ENCODE results near the gene UGCG.
"Not testable (repeated sequence)": the region's sequence is repeated elsewhere in the genome, so short reads cannot be mapped to it uniquely, and the experiment has no call there.

Gene UGCG

DNA sequence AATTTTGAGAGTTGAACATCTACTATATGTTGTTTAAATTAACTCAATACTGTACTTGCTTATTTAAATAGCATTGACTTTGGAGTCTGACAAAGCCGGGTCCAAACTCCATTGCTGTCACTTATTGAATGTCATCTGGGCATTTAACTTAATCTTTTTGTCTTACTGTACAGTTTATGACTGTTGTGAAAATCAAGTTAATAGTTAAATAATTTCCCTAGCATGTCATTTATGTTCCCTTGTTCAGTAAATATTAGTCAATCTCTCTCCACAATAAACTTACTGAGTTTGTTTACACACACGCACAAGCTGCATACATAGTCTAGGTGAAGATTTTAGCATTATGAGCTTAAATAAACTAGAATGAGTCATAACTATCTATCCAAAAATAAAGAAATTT, 6.3 kb upstream of the UGCG start:
- no peak overlapping the region for H3K4me3 ChIP-seq (ENCODE audit: low read length in 2 of 2)
- H3K9ac ChIP-seq (ENCODE audit: low read length in 2 of 2) = no peak overlapping the region
- H3K9me3 ChIP-seq (ENCODE audit: control insufficient read depth in 2 of 2, low read length in 2 of 2) = no peaks in the 10 kb centered on the region
- H3K36me3 ChIP-seq (ENCODE audit: control insufficient read depth in 2 of 2, insufficient read depth in 2 of 2, low read length in 2 of 2) = no peaks in the 10 kb centered on the region
- no peaks in the 10 kb centered on the region for H3K27me3 ChIP-seq (ENCODE audit: control insufficient read depth in 1 of 2, insufficient read depth in 2 of 2, low read length in 2 of 2)
- H3K27ac ChIP-seq (ENCODE audit: low read length) = no peak overlapping the region
- H3K4me1 ChIP-seq (ENCODE audit: control insufficient read depth, insufficient read depth, low read length) = no peaks in the 10 kb centered on the region

DNA sequence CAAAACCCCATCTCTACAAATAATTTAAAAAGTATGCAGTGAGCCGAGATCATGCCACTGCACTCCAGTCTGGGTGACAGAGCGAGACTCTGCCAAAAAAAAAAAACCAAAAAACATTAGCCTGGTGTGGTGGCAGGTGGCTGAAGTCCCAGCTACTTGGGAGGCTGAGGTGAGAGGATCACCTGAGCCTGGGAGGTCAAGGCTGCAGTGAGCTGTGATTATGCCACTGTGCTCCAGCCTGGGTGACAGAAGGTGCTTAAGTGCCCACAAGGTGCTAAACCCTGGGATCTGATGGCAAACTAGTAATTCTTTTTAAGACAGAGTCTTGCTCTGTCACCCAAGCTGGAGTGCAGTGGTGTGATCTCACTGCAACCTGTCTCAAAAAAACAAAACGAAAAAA, 5.7 kb upstream of the UGCG start:
- H3K36me3 ChIP-seq (ENCODE audit: control insufficient read depth in 2 of 2, insufficient read depth in 2 of 2, low read length in 2 of 2); H3K27me3 ChIP-seq (ENCODE audit: control insufficient read depth in 1 of 2, insufficient read depth in 2 of 2, low read length in 2 of 2); H3K4me3 ChIP-seq (ENCODE audit: low read length in 2 of 2); H3K9me3 ChIP-seq (ENCODE audit: control insufficient read depth in 2 of 2, low read length in 2 of 2); H3K9ac ChIP-seq (ENCODE audit: low read length in 2 of 2); H3K27ac ChIP-seq (ENCODE audit: low read length); H3K4me1 ChIP-seq (ENCODE audit: control insufficient read depth, insufficient read depth, low read length): not testable (repeated sequence)

- H3K36me3 ChIP-seq (ENCODE audit: control insufficient read depth in 2 of 2, insufficient read depth in 2 of 2, low read length in 2 of 2) = no peaks in the 10 kb centered on the region
- H3K4me3 ChIP-seq (ENCODE audit: low read length in 2 of 2) = no peak overlapping the region
- no peak overlapping the region for H3K27ac ChIP-seq (ENCODE audit: low read length)
Observed at GRCh38 chr9:111891910-111892499, 4.6 kb upstream of the UGCG start.

GRCh38 chr9:111896942-111897600, 457 bp downstream of the UGCG start:
- peak overlapping the region; percentile 81 for H3K27ac ChIP-seq (ENCODE audit: low read length)
- no peaks in the 10 kb centered on the region for H3K36me3 ChIP-seq (ENCODE audit: control insufficient read depth in 2 of 2, insufficient read depth in 2 of 2, low read length in 2 of 2)
- H3K9me3 ChIP-seq (ENCODE audit: control insufficient read depth in 2 of 2, low read length in 2 of 2) = no peaks in the 10 kb centered on the region
- H3K9ac ChIP-seq (ENCODE audit: low read length in 2 of 2) = peak overlapping the region; percentile 86 to 92
- no peaks in the 10 kb centered on the region for H3K27me3 ChIP-seq (ENCODE audit: control insufficient read depth in 1 of 2, insufficient read depth in 2 of 2, low read length in 2 of 2)
- H3K4me3 ChIP-seq (ENCODE audit: low read length in 2 of 2) = peak overlapping the region; percentile 91 to 93
- peaks cover 14% of the 10 kb centered on the region for H3K4me1 ChIP-seq (ENCODE audit: control insufficient read depth, insufficient read depth, low read length)

More at GRCh38 chr9:111891910-111892499, 4.6 kb upstream of the UGCG start:
- H3K9me3 ChIP-seq (ENCODE audit: control insufficient read depth in 2 of 2, low read length in 2 of 2) = no peaks in the 10 kb centered on the region
- no peak overlapping the region for H3K9ac ChIP-seq (ENCODE audit: low read length in 2 of 2)
- H3K27me3 ChIP-seq (ENCODE audit: control insufficient read depth in 1 of 2, insufficient read depth in 2 of 2, low read length in 2 of 2) = no peaks in the 10 kb centered on the region
- H3K4me1 ChIP-seq (ENCODE audit: control insufficient read depth, insufficient read depth, low read length) = peaks cover 4% of the 10 kb centered on the region

DNA sequence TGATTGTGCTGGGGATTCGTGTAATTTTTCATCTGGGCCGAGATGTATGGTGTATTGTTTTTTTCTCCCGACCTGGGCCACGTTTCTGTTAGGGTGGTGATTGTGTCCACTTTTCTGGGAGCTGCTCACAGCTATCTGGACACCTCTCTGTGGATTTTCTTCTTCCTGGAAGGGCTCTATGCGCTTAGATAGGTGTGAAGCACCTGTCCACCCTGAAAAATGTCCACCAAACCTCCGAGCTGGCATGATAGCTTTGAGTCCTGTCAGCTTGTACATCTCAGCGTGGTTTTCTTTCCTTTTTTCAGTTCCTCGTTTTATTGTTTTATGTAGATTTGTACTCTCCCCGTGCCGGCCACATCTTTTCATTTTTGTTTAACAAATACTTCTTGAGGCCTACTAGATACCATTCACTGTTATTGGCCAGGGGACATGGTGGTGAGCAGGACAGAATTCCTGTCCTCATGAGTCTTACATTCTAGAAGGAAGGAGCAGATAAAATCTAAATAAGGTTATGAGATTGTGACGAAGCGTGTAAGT, 1.1 kb downstream of the UGCG start:
- no peaks in the 10 kb centered on the region for H3K9me3 ChIP-seq (ENCODE audit: control insufficient read depth in 2 of 2, low read length in 2 of 2)
- H3K4me1 ChIP-seq (ENCODE audit: control insufficient read depth, insufficient read depth, low read length) = peaks cover 15% of the 10 kb centered on the region
- no peaks in the 10 kb centered on the region for H3K27me3 ChIP-seq (ENCODE audit: control insufficient read depth in 1 of 2, insufficient read depth in 2 of 2, low read length in 2 of 2)
- no peaks in the 10 kb centered on the region for H3K36me3 ChIP-seq (ENCODE audit: control insufficient read depth in 2 of 2, insufficient read depth in 2 of 2, low read length in 2 of 2)
- peak overlapping the region; percentile 81 for H3K27ac ChIP-seq (ENCODE audit: low read length)
- H3K4me3 ChIP-seq (ENCODE audit: low read length in 2 of 2) = peak overlapping the region; percentile 91 to 93
- H3K9ac ChIP-seq (ENCODE audit: low read length in 2 of 2) = peak overlapping the region; percentile 86 to 92

- H3K9me3 ChIP-seq (ENCODE audit: control insufficient read depth in 2 of 2, low read length in 2 of 2) = no peaks in the 10 kb centered on the region
- H3K4me3 ChIP-seq (ENCODE audit: low read length in 2 of 2) = peak overlapping the region; percentile 91 to 93
- H3K36me3 ChIP-seq (ENCODE audit: control insufficient read depth in 2 of 2, insufficient read depth in 2 of 2, low read length in 2 of 2) = no peaks in the 10 kb centered on the region
- no peak overlapping the region for H3K27ac ChIP-seq (ENCODE audit: low read length)
- peaks cover 17% of the 10 kb centered on the region for H3K4me1 ChIP-seq (ENCODE audit: control insufficient read depth, insufficient read depth, low read length)
- no peaks in the 10 kb centered on the region for H3K27me3 ChIP-seq (ENCODE audit: control insufficient read depth in 1 of 2, insufficient read depth in 2 of 2, low read length in 2 of 2)
- H3K9ac ChIP-seq (ENCODE audit: low read length in 2 of 2) = peak overlapping the region in 1 of 2 donors; percentile 86
Observed at GRCh38 chr9:111898331-111899096, 1.9 kb downstream of the UGCG start.

DNA sequence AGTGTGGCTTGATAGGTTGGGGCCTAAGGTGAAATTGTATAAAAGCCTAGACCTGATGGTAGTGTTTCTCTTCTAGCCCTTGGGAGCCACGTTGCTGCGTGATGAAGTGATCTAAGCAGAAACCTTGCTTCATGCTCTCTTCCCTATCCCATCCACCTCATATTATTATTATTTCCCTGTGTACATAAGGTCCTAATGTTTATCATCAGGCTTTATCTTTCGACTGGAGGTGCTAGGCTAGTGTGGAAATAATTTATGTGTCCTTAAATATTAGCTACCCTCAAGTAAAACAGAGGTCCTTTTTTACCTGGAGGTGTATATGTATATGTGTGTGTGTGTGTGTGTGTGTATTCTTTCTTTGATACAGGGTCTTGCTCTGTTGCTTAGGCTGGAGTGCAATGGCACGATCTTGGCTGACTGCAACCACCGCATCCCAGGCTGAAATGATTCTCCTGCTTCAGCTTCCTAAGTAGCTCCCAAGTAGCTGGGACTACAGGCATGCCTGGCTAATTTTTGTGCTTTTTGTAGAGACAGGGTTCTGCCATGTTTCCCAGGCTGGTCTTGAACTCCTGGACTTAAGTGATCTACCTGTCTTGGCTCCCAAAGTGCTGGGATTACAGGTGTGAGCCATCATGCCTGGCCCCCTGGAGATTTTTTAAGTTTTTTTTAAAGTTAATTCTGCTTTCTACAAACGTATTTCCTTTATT, 3.7 kb downstream of the UGCG start:
- no peaks in the 10 kb centered on the region for H3K27me3 ChIP-seq (ENCODE audit: control insufficient read depth in 1 of 2, insufficient read depth in 2 of 2, low read length in 2 of 2)
- no peak overlapping the region for H3K9ac ChIP-seq (ENCODE audit: low read length in 2 of 2)
- H3K4me3 ChIP-seq (ENCODE audit: low read length in 2 of 2) = no peak overlapping the region
- no peaks in the 10 kb centered on the region for H3K36me3 ChIP-seq (ENCODE audit: control insufficient read depth in 2 of 2, insufficient read depth in 2 of 2, low read length in 2 of 2)
- no peak overlapping the region for H3K27ac ChIP-seq (ENCODE audit: low read length)
- H3K9me3 ChIP-seq (ENCODE audit: control insufficient read depth in 2 of 2, low read length in 2 of 2) = no peaks in the 10 kb centered on the region
- peaks cover 17% of the 10 kb centered on the region for H3K4me1 ChIP-seq (ENCODE audit: control insufficient read depth, insufficient read depth, low read length)

DNA sequence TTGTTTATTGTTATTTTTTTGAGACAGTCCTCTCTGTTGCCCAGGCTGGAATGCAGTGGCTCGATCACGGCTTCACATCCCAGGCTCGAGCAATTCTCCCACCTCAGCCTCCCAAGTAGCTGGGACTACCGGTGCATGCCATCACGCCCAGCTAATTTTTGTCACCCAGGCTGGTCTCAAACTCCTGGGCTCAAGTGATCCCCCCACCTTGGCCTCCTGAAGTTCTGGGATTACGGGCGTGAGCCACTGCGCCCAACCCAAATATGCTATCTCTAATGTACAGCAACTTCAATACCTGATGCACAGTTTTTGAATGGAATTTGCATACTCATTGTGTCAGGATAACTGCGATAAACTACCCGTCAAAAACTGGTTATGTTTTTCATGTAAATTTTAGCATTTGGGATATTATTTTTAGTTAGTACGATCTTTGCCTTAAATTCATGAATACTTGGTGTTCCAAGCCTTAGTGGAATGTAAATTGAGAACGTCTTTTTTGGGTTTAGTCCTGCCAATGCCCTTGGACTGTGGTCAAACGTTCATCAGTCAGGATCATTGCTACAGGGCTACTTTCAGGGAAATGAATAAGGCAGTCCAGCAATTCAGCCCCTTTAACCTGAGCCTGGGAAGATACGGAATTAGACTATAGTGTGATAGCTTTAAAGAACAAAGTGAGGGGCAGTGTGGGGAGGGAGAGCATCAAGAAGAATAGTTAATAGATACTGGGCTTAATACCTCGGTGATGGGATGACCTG, 4.4 kb downstream of the UGCG start:
- Histone ChIP-seq H3K27me3 (ENCODE audit: control insufficient read depth in 1 of 2, insufficient read depth in 2 of 2, low read length in 2 of 2) (no peaks in the 10 kb centered on the region), H3K9ac (ENCODE audit: low read length in 2 of 2) (no peak overlapping the region), H3K9me3 (ENCODE audit: control insufficient read depth in 2 of 2, low read length in 2 of 2) (no peaks in the 10 kb centered on the region), H3K4me3 (ENCODE audit: low read length in 2 of 2) (no peak overlapping the region), H3K4me1 (ENCODE audit: control insufficient read depth, insufficient read depth, low read length) (peaks cover 13% of the 10 kb centered on the region), H3K27ac (ENCODE audit: low read length) (no peak overlapping the region), H3K36me3 (ENCODE audit: control insufficient read depth in 2 of 2, insufficient read depth in 2 of 2, low read length in 2 of 2) (no peaks in the 10 kb centered on the region)

GRCh38 chr9:111902391-111903139, 6.0 kb downstream of the UGCG start:
- Histone ChIP-seq H3K4me3 (ENCODE audit: low read length in 2 of 2) (no peak overlapping the region), H3K27ac (ENCODE audit: low read length) (no peak overlapping the region), H3K9me3 (ENCODE audit: control insufficient read depth in 2 of 2, low read length in 2 of 2) (no peaks in the 10 kb centered on the region), H3K27me3 (ENCODE audit: control insufficient read depth in 1 of 2, insufficient read depth in 2 of 2, low read length in 2 of 2) (no peaks in the 10 kb centered on the region), H3K4me1 (ENCODE audit: control insufficient read depth, insufficient read depth, low read length) (peaks cover 13% of the 10 kb centered on the region), H3K36me3 (ENCODE audit: control insufficient read depth in 2 of 2, insufficient read depth in 2 of 2, low read length in 2 of 2) (no peaks in the 10 kb centered on the region), H3K9ac (ENCODE audit: low read length in 2 of 2) (no peak overlapping the region)
